Peyer's patch (tissue), 4 donors: ENCODE results near the gene OR2T8.

Experiments
- POLR2A ChIP-seq, 2 donors: fragments of 450-650 bp; IDR thresholded peaks; one replicate each; pipeline ENCODE4 v1.5.1; 2017; ENCODE audit warnings: antibody characterized with exemption in 2 of 2, mild to moderate bottlenecking in 2 of 2, moderate library complexity in 2 of 2
- TF ChIP-seq, protein P1 (sequence below), 6 experiments: fragments of 450-650 bp in 4 of 6; fragments of 200-600 bp in 2 of 6; sonication (generic) in 1 of 6; IDR thresholded peaks; one replicate each; pipeline ENCODE4 v1.5.1; 2017 to 2019; ENCODE audit warnings: antibody characterized with exemption in 6 of 6, mild to moderate bottlenecking in 3 of 6, moderate library complexity in 1 of 6

DNA sequence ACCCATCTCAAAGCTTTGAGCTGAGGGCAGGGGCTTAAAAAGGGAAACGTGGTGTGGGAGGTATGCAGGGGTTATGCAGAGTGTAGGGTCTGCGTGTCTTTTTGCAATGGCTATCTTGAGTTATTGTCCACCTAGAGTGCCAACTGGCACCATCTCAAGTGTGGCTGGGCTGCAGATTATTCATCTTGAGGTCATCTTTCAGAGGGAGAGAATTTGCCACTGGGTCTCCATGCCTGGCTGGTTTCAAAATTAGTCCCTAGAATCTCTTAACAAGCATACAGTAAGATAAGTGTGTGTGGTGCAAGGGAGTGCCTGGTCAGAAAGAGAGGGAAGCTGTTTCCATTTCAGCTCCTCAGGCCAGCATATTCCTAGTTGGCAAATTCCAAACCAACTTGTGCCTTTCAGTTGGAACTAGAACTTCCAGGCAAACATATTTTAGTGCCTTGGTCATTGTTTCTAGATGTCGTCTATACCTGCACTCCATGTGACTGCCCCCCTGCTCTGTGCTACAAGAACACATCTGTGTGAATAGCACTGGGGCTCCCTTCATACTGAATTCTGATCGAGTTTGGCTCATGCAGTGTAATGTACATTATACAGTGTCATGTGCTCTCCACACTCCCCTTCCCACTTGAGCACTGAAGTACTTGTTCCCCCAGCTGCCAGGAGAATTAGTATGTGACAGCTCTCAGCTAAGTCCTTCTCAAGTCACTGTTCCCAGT is 5.0 kb upstream of the OR2T8 start:
- TF ChIP-seq, protein P1, sequence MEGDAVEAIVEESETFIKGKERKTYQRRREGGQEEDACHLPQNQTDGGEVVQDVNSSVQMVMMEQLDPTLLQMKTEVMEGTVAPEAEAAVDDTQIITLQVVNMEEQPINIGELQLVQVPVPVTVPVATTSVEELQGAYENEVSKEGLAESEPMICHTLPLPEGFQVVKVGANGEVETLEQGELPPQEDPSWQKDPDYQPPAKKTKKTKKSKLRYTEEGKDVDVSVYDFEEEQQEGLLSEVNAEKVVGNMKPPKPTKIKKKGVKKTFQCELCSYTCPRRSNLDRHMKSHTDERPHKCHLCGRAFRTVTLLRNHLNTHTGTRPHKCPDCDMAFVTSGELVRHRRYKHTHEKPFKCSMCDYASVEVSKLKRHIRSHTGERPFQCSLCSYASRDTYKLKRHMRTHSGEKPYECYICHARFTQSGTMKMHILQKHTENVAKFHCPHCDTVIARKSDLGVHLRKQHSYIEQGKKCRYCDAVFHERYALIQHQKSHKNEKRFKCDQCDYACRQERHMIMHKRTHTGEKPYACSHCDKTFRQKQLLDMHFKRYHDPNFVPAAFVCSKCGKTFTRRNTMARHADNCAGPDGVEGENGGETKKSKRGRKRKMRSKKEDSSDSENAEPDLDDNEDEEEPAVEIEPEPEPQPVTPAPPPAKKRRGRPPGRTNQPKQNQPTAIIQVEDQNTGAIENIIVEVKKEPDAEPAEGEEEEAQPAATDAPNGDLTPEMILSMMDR (IDR thresholded peaks at IDR 0.05) = no peak
- TF ChIP-seq POLR2A (IDR thresholded peaks at IDR 0.05) = no peak
